ENCODE results near the gene ZNF487. TPM values are rescaled to one million over a fixed set of nuclear protein-coding genes. Genes with fewer than 3 reads are reported as not detected.

ZNF487 gene
- total and polyA plus RNA-seq, 2 of the 13 experiments (the other 11 are each of a cell fraction or from before 2014, with no cell fraction given), result 7.4 to 8.8 TPM

DNA sequence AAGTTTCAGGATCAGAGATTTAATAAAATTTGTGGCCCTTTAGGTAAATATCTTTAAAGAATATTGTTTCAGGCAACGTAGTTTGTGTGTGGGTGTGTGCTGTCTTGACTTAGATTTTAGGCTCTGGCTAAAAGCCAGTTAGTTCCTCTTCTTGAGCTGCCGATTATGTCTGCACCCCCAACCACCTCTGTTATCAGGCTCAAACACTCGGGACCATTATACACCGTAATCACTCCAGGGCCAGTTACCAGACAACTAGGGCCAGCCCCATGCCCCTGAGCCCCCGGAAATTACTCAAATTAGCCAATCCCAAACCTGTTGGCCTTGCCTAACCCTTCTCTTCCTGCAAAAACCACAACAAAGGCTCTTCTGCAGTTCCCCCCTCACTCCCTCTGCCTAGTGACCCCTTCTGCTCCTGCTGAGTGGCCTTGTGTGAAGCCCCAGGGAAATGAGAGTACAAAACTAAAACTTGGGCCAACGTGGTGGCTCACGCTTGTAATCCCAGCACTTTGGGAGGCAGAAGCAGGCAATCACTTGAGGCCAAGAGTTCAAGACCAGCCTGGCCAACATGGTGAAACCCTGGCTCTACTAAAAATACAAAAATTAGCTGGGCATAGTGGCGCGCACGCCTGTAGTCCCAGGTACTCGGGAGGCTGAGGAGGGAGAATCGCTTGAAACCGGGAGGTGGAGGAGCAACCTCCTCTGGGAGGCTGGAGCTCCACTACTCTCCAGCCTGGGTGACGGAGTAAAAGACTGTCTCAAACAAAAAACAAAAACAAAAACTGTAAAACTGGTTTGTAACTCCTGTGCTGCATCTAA lies 18.8 kb upstream of the ZNF487 start (continued):
- TF ChIP-seq ZSCAN12 (CRISPR knock-in tag; IDR thresholded peaks at IDR 0.05) (no peak), PHB2 (IDR thresholded peaks at IDR 0.05; ENCODE audit: partially characterized antibody) (no peak), SOX6 (IDR thresholded peaks at IDR 0.05) (no peak), SOX6 (CRISPR knock-in tag; IDR thresholded peaks at IDR 0.05) (peak; percentile 96), BORCS8-MEF2B (CRISPR knock-in tag; IDR thresholded peaks at IDR 0.05) (no peak), ZNF17 (CRISPR knock-in tag; IDR thresholded peaks at IDR 0.05) (no peak), RELA (CRISPR knock-in tag; IDR thresholded peaks at IDR 0.05) (no peak), ZNF761 (CRISPR knock-in tag; conservative IDR thresholded peaks at IDR 0.05) (no peak), CC2D1A (CRISPR knock-in tag; IDR thresholded peaks at IDR 0.05) (no peak), ZNF737 (CRISPR knock-in tag; IDR thresholded peaks at IDR 0.05; ENCODE audit: borderline replicate concordance) (no peak), HIVEP1 (CRISPR knock-in tag; IDR thresholded peaks at IDR 0.05) (no peak; the same call in 1 of the 2 replicates), KLF12 (CRISPR knock-in tag; IDR thresholded peaks at IDR 0.05; ENCODE audit: borderline replicate concordance) (no peak), ZNF230 (CRISPR knock-in tag; IDR thresholded peaks at IDR 0.05) (no peak), HCFC1 (IDR thresholded peaks at IDR 0.05; ENCODE audit: low read depth, low read length) (no peak)
- TF ChIP-seq, protein P1, sequence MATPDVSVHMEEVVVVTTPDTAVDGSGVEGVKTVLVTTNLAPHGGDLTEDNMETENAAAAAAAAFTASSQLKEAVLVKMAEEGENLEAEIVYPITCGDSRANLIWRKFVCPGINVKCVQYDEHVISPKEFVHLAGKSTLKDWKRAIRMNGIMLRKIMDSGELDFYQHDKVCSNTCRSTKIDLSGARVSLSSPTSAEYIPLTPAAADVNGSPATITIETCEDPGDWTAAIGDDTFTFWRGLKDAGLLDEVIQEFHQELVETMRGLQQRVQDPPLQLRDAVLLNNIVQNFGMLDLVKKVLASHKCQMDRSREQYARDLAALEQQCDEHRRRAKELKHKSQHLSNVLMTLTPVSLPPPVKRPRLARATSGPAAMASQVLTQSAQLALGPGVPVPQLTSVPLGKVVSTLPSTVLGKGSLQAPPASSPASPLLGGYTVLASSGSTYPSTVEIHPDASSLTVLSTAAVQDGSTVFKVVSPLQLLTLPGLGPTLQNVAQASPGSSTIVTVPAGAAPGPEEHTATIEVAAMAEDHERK (CRISPR knock-in tag; IDR thresholded peaks at IDR 0.05; ENCODE audit: low read depth), result no peak
- TF ChIP-seq, protein P2, sequence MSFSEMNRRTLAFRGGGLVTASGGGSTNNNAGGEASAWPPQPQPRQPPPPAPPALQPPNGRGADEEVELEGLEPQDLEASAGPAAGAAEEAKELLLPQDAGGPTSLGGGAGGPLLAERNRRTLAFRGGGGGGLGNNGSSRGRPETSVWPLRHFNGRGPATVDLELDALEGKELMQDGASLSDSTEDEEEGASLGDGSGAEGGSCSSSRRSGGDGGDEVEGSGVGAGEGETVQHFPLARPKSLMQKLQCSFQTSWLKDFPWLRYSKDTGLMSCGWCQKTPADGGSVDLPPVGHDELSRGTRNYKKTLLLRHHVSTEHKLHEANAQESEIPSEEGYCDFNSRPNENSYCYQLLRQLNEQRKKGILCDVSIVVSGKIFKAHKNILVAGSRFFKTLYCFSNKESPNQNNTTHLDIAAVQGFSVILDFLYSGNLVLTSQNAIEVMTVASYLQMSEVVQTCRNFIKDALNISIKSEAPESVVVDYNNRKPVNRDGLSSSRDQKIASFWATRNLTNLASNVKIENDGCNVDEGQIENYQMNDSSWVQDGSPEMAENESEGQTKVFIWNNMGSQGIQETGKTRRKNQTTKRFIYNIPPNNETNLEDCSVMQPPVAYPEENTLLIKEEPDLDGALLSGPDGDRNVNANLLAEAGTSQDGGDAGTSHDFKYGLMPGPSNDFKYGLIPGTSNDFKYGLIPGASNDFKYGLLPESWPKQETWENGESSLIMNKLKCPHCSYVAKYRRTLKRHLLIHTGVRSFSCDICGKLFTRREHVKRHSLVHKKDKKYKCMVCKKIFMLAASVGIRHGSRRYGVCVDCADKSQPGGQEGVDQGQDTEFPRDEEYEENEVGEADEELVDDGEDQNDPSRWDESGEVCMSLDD (CRISPR knock-in tag; IDR thresholded peaks at IDR 0.05; ENCODE audit: borderline replicate concordance), result no peak; the same call in 1 of the 2 replicates
- TF ChIP-seq, protein P3, sequence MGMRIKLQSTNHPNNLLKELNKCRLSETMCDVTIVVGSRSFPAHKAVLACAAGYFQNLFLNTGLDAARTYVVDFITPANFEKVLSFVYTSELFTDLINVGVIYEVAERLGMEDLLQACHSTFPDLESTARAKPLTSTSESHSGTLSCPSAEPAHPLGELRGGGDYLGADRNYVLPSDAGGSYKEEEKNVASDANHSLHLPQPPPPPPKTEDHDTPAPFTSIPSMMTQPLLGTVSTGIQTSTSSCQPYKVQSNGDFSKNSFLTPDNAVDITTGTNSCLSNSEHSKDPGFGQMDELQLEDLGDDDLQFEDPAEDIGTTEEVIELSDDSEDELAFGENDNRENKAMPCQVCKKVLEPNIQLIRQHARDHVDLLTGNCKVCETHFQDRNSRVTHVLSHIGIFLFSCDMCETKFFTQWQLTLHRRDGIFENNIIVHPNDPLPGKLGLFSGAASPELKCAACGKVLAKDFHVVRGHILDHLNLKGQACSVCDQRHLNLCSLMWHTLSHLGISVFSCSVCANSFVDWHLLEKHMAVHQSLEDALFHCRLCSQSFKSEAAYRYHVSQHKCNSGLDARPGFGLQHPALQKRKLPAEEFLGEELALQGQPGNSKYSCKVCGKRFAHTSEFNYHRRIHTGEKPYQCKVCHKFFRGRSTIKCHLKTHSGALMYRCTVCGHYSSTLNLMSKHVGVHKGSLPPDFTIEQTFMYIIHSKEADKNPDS (CRISPR knock-in tag; IDR thresholded peaks at IDR 0.05), result no peak
- TF ChIP-seq, protein P4, sequence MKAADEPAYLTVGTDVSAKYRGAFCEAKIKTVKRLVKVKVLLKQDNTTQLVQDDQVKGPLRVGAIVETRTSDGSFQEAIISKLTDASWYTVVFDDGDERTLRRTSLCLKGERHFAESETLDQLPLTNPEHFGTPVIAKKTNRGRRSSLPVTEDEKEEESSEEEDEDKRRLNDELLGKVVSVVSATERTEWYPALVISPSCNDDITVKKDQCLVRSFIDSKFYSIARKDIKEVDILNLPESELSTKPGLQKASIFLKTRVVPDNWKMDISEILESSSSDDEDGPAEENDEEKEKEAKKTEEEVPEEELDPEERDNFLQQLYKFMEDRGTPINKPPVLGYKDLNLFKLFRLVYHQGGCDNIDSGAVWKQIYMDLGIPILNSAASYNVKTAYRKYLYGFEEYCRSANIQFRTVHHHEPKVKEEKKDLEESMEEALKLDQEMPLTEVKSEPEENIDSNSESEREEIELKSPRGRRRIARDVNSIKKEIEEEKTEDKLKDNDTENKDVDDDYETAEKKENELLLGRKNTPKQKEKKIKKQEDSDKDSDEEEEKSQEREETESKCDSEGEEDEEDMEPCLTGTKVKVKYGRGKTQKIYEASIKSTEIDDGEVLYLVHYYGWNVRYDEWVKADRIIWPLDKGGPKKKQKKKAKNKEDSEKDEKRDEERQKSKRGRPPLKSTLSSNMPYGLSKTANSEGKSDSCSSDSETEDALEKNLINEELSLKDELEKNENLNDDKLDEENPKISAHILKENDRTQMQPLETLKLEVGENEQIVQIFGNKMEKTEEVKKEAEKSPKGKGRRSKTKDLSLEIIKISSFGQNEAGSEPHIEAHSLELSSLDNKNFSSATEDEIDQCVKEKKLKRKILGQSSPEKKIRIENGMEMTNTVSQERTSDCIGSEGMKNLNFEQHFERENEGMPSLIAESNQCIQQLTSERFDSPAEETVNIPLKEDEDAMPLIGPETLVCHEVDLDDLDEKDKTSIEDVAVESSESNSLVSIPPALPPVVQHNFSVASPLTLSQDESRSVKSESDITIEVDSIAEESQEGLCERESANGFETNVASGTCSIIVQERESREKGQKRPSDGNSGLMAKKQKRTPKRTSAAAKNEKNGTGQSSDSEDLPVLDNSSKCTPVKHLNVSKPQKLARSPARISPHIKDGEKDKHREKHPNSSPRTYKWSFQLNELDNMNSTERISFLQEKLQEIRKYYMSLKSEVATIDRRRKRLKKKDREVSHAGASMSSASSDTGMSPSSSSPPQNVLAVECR (CRISPR knock-in tag; IDR thresholded peaks at IDR 0.05; ENCODE audit: borderline replicate concordance), result peak; percentile 46; the same call in 1 of the 2 replicates
- TF ChIP-seq, protein P5, sequence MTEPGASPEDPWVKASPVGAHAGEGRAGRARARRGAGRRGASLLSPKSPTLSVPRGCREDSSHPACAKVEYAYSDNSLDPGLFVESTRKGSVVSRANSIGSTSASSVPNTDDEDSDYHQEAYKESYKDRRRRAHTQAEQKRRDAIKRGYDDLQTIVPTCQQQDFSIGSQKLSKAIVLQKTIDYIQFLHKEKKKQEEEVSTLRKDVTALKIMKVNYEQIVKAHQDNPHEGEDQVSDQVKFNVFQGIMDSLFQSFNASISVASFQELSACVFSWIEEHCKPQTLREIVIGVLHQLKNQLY (CRISPR knock-in tag; IDR thresholded peaks at IDR 0.05), result no peak

Data from HepG2 (cell line).